ENCODE results near the gene MAP1LC3B2. TPM values are rescaled to one million over a fixed set of nuclear protein-coding genes. Genes with fewer than 3 reads are reported as not detected.

The MAP1LC3B2 gene
- polyA plus RNA-seq, 12 donors, result 3.5 to 8.0 (median 6.1) TPM; not detected in 2

- no peak for DNase-seq
Observed at GRCh38 chr12:116537101-116537904, 21.9 kb upstream of the MAP1LC3B2 start.

GRCh38 chr12:116538076-116538591 lies 21.0 kb upstream of the MAP1LC3B2 start:
- DNase-seq, result no peak

GRCh38 chr12:116538682-116539305 lies 20.4 kb upstream of the MAP1LC3B2 start:
- DNase-seq, result no peak

GRCh38 chr12:116539361-116539771 lies 19.8 kb upstream of the MAP1LC3B2 start:
- DNase-seq, result no peak

GRCh38 chr12:116539905-116540482 lies 19.2 kb upstream of the MAP1LC3B2 start:
- DNase-seq, result peak; percentile 82

- no peak for DNase-seq
Observed at GRCh38 chr12:116540622-116541152, 18.5 kb upstream of the MAP1LC3B2 start.

GRCh38 chr12:116541547-116542344 lies 17.4 kb upstream of the MAP1LC3B2 start:
- no peak for DNase-seq

- DNase-seq, result no peak
Observed at GRCh38 chr12:116542345-116542956, 16.7 kb upstream of the MAP1LC3B2 start.

- DNase-seq, result peak; percentile 97
Observed at GRCh38 chr12:116544656-116545055, 14.5 kb upstream of the MAP1LC3B2 start.

GRCh38 chr12:116545144-116545543 lies 14.0 kb upstream of the MAP1LC3B2 start:
- DNase-seq, result no peak

- no peak for DNase-seq
Observed at GRCh38 chr12:116545936-116546335, 13.2 kb upstream of the MAP1LC3B2 start.

GRCh38 chr12:116547955-116548501 lies 11.2 kb upstream of the MAP1LC3B2 start:
- no peak for DNase-seq

- no peak for DNase-seq
Observed at GRCh38 chr12:116549993-116550392, 9.2 kb upstream of the MAP1LC3B2 start.

- DNase-seq, result no peak
Observed at GRCh38 chr12:116551151-116551550, 8.0 kb upstream of the MAP1LC3B2 start.

GRCh38 chr12:116551619-116551951 lies 7.6 kb upstream of the MAP1LC3B2 start:
- DNase-seq, result no peak

GRCh38 chr12:116551952-116552772 lies 7.0 kb upstream of the MAP1LC3B2 start:
- no peak for DNase-seq

GRCh38 chr12:116552773-116553373 lies 6.3 kb upstream of the MAP1LC3B2 start:
- no peak for DNase-seq

GRCh38 chr12:116556356-116556952 lies 2.7 kb upstream of the MAP1LC3B2 start:
- DNase-seq, result no peak
